Stimulated activated CD4-positive, alpha-beta T cell treated with anti-CD3 and anti-CD28 coated beads, Interleukin-1b, Interleukin-23, amount 100 ng/mL, for 48 hours (primary cell): ENCODE data around the gene FAM210A.
"Not testable (repeated sequence)": the region's sequence is repeated elsewhere in the genome, so short reads cannot be mapped to it uniquely, and the experiment has no call there.

ENCODE experiments used
- DNase-seq: peaks from one replicate; pipeline ENCODE4 v3.0.0-alpha.2; 2020

Gene FAM210A

DNA sequence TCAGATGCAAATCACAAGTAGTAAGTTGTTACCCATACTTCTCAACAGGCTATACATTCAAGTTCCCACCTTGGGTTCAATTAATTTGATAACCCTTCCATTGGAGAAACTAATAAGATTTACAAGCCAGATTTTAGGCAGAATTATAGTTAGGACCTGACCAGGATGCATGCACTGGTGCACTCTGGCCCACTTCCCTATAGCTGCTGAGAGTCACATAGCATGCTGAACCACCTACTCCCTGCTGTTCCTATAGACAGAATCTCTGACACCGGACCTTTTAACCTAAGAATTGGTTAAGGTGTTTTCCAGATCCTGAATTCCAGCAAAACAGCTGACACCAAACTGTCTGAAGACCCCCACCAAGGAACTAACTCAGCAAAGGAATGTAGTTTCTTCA, 26.2 kb downstream of the FAM210A start:
- no peak for DNase-seq

DNA sequence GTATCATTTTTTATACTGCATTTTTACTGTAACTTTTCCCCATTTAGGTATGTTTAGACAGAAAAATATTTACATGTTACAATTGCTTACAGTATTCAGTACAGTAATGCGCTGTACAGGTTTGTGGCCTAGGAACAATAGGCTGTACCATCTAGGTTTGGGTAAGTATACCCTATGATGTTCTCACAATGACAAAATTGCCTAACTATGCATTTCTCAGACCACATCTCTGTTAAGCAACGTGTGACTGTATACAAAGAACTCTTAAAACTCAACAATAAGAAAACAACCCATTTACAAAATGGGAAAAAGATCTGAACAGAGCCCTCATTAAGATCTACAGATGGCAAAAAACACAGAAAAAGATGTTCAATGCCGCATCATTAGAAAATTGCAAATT, 29.4 kb downstream of the FAM210A start:
- DNase-seq: no peak

- not testable (repeated sequence) for DNase-seq
These were observed 31.0 kb downstream of the FAM210A start for GRCh38 chr18:13695337-13695736.

DNA sequence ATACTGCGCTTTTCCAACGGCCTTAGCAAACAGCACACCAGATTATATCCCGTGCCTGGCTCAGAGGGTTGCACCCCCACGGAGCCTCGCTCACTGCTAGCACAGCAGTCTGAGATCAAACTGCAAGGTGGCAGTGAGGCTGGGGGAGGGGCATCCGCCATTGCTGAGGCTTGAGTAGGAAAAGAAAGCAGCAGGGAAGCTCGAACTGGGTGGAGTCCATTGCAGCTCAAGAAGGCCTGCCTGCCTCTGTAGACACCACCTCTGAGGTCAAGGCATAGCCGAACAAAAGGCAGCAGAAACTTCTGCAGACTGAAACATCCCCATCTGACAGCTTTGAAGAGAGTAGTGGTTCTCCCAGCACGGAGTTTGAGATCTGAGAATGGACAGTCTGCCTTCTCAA, 36.3 kb downstream of the FAM210A start:
- not testable (repeated sequence) for DNase-seq

- no peak for DNase-seq
These were observed 37.9 kb downstream of the FAM210A start for GRCh38 chr18:13688191-13689136.

- DNase-seq: no peak
These were observed 41.8 kb downstream of the FAM210A start for GRCh38 chr18:13684546-13684945.

- DNase-seq: no peak
These were observed 44.7 kb downstream of the FAM210A start for GRCh38 chr18:13681701-13682100.

DNA sequence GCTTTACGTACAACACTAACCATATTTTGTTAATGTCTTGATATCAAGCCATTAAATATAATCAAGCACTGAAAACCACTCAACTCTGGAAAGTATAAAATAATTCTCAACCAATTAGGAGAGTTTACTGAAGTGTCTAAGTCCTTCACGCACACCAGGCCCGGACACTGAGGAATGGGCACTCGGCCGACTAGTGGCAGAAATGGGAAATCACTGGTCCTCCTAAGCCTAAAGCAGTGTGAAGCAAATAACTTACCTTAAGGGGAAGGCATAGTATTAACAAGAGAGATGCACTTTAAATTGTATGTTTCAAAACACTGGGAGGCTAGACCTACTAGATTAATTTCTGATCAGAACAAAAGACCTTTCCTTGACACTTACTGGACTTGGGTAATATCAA, 45.7 kb downstream of the FAM210A start:
- DNase-seq: peak; percentile 4

DNA sequence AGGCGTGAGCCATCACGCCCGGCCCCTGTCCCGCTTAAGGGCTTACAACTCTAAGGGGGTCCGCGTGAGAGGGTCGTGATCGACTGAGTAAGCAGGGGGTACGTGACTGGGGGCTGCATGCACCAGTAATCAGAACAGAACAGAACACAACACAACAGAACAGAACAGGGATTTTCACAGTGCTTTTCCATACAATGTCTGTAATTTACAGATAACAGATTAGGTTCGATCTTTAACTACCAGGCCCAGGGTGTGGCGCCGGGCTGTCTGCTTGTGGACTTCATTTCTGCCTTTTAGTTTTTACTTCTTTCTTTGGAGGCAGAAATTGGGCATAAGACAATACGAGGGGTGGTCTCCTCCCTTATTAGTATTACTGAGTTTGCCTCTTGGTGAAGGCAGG, 49.0 kb downstream of the FAM210A start:
- DNase-seq: not testable (repeated sequence)

DNA sequence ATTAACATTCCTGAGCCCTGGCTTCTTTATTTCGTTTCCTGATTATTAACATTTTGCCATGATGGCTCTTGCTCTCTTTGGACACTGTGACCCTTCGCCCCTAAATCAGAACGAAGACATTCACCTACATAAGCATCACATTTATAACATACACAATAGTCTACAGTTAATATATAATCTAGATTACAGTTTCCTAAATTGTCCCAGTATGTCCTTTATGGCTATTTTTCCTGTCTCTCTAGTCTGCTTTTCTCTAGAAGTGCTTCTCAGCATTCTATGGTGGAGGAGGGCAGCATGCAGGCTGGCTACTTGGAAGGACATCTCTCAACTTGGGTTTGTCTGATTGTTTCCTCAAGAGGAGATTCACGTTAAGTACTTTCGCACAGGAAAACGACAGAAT, 49.9 kb downstream of the FAM210A start:
- no peak for DNase-seq

GRCh38 chr18:13672657-13673056, 53.7 kb downstream of the FAM210A start:
- no peak for DNase-seq

GRCh38 chr18:13661779-13662256, 64.5 kb downstream of the FAM210A start:
- DNase-seq: no peak

GRCh38 chr18:13661051-13661778, 65.1 kb downstream of the FAM210A start:
- DNase-seq: no peak

DNA sequence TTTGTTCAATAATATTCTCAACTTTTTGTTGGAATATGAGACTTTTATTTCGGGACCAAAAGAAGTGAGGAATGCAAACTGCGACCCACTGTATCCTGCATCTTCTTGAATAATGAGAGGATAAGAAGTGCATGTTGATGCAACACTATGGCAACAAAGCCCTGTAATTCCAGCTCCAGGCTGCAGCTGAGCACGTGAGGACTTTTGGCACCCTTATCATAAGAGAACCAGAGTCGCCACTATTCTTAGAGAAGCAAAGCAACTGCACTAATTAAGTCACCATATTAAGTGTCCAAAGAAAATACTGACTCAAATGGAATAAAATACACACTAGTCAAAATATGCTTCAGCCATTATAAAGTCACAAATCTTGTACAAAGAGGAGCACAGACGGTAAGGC, 65.8 kb downstream of the FAM210A start:
- no peak for DNase-seq

- DNase-seq: no peak
These were observed 67.7 kb downstream of the FAM210A start for GRCh38 chr18:13658436-13659204.

- DNase-seq: no peak
These were observed 68.4 kb downstream of the FAM210A start for GRCh38 chr18:13657974-13658373.

DNA sequence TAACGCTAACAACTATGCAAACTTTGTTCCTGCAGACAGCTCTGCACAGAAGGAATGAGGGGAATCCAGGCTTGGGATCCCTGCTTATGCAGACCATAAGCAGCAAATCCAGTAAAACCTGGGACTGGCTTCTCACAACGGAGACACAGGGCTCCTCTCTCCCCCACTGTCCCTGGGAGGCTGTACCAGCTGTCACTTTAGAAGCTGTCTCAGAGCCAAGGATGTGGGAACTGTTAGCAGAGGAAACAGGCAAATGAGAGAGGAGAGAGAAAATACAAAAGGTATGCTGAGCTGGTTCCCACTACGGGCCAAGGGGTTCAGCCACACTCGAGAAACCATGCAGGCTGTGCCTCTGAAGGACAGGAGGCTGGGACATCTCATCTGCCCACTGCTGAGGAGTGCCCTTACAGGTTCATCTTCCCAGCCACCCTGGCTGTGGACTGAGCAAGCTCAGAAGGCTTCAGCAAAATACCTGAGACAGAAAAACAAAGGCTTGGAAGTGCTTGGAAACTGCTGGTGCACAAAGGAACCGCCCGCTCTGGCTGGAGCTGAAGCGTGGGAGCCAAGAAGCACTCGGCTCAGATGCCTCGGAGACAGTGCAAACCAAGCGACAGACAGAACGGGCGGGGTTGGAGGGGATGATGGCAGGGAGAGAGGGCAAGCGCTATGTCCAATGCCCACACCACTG, 72.5 kb downstream of the FAM210A start:
- no peak for DNase-seq

DNA sequence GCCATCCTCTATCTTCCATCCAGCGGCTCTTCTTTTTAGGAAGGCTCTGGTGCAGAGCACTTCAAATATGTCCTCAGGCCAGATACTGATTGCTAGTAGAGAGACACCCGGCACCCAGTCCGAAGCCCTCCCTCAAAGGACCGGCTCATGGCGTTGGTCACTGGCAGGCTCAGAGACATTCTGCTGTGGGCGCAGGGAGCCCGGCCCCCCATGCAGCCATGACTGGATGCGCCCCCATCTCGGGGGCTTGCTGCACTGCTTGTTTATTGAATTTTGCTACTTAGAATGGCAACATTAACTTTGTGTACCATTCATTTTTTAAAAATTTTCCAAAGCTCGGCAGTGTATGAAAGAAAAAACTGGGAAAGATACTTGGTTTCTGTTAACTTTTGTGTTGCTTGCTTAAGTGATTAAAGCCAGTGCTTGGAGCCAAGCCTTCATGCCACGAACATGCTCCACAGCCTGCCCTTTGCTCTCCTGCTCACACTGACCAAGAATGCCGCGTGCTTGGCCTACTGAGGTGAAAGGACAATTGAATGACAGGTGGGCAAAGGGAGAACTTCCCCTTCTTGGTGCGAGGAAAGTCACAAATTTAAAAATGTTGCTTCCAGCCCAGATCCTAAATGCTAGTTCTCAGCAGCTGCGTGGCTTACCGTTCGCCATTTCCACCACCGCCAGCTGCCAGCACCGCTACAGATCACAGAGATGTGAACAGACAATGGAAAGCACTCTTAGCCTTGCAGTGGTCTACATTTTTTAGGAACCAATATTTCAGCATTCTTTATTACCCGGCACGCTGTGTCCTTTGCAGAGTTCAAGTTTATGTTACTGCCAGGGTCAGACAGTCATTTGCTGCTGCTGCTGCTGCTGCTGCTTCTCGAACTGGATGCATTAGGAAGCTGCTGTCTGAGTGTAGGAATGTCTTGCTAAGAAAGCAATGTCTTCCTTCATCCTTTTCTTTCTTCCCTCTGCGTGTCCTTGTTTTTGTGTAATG, 76.7 kb downstream of the FAM210A start:
- DNase-seq: no peak

DNA sequence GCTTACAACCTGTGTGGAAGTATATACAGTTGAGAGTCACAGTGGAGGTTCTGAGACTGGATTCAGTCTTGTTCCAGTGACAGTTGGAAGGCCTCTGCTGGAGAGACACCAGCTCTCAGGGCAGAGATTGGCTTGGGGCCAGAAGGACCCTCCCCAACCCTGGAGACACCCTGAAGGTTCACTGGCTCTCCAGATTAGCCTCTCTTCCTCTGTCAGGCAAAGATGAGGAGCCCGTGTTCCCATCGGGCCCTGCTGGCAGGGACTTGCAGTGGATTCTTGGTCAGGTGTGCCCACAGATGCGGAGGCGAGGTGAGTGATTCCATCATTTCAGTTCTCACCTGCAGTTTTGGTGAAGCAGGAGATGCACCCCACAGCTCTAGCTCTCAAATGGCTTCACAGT, 78.6 kb downstream of the FAM210A start:
- DNase-seq: no peak

DNA sequence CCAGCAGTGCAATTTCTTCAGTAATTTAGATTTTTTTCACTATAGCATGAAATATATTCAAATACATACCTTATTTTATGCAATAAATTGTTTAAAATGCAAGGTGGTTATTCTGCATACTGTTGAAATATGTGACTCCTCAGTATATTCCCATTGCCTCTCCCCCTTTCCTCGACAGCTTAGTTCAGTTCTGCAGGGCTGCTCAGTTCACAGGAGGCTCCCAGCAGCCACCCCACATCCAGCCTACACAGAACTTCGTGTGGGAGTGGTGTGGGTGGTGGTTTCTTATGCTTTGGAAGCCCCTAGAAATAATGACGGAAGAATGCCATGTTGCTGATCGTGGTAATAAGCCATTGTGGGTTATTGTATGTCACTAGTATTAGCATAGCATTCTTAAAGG, 79.7 kb downstream of the FAM210A start:
- no peak for DNase-seq

GRCh38 chr18:13645093-13645492, 81.3 kb downstream of the FAM210A start:
- no peak for DNase-seq
